Left ventricle myocardium inferior (tissue), 1 donor: Measurements from ENCODE around the gene FAM181A. TPM values are rescaled to one million over a fixed set of nuclear protein-coding genes. Genes with fewer than 3 reads are reported as not detected.

Experiments used
- DNase-seq: peaks from one replicate; pipeline ENCODE4 v3.0.0-alpha.2; 2020
- H3K27ac ChIP-seq: fragments of 200-600 bp; replicated peaks from 2 replicates; pipeline ENCODE4 v1.8.0; 2021
- H3K27me3 ChIP-seq: fragments of 200-600 bp; 2 replicates; pipeline ENCODE4 v1.8.0; 2021; ENCODE audit warnings: low read depth
- H3K36me3 ChIP-seq: fragments of 200-600 bp; 2 replicates; pipeline ENCODE4 v1.8.0; 2021
- H3K4me1 ChIP-seq: fragments of 200-600 bp; 2 replicates; pipeline ENCODE4 v1.8.0; 2021
- H3K4me3 ChIP-seq: fragments of 200-600 bp; 2 replicates; pipeline ENCODE4 v1.8.0; 2021; ENCODE audit warnings: mild to moderate bottlenecking, moderate library complexity
- H3K9me3 ChIP-seq: fragments of 200-600 bp; replicated peaks from 2 replicates; pipeline ENCODE4 v1.8.0; 2021
- intact Hi-C: fragments of 100-400 bp; cut with micrococcal nuclease; formaldehyde crosslinking; loops from one replicate; pipeline ENCODE4 v1.11.0; 2022
- total RNA-seq: library from RNA; stranded (reverse); fragmentation: NEBNext Ultra II Directional; extraction: Animal tissue kit (Norgen Biotek cat#: 25700); gene quantifications from one replicate; pipeline ENCODE4 v1.2.1, GENCODE V29; 2021
- TF ChIP-seq, protein P1 (sequence below): fragments of 200-600 bp; IDR thresholded peaks from 2 replicates; pipeline ENCODE4 v1.8.0; 2021; ENCODE audit warnings: antibody characterized with exemption, mild to moderate bottlenecking, borderline replicate concordance
- donor health status: DM: no; HTN: yes; CAD: no; lungs with severe emphysema.

FAM181A gene
- total RNA-seq, 1 donor from 2014 or later = not detected

DNA sequence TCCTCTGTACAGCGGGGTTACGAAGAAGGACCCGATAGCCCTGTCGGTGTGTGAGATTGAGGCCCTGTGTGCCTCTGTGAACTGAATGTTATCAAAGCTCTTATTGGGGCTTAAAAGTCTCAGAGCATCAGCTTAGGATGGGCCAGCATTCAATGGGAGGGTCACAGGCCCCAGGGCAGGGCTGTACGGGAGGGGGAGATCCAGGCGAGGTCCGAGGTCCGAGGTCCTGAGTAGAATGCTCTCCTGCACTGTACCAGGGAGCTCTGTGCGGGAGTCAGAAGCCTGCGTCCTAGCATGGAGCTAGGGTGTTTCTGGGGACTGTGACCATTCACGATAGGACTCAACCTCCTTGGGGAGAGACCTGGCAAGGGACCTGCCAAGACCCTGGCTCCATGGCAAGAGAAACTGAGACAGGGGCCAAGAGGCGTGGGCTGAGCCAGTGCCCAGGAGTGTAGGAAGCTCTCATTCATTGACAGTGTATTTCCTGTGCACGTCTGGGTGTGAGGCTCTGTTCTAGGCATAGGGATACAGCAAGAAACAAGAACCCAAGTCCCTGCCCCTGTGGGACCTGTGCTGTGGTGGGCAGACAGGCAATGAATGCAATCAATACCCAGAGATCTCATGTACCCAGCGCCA, 12.0 kb upstream of the FAM181A start:
- no peak overlapping the region for H3K4me3 ChIP-seq
- no peaks in the 10 kb centered on the region for H3K4me1 ChIP-seq
- peaks cover 5% of the 10 kb centered on the region for H3K9me3 ChIP-seq
- no peak overlapping the region for H3K27ac ChIP-seq
- TF ChIP-seq, protein P1, sequence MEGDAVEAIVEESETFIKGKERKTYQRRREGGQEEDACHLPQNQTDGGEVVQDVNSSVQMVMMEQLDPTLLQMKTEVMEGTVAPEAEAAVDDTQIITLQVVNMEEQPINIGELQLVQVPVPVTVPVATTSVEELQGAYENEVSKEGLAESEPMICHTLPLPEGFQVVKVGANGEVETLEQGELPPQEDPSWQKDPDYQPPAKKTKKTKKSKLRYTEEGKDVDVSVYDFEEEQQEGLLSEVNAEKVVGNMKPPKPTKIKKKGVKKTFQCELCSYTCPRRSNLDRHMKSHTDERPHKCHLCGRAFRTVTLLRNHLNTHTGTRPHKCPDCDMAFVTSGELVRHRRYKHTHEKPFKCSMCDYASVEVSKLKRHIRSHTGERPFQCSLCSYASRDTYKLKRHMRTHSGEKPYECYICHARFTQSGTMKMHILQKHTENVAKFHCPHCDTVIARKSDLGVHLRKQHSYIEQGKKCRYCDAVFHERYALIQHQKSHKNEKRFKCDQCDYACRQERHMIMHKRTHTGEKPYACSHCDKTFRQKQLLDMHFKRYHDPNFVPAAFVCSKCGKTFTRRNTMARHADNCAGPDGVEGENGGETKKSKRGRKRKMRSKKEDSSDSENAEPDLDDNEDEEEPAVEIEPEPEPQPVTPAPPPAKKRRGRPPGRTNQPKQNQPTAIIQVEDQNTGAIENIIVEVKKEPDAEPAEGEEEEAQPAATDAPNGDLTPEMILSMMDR = no peak
- H3K36me3 ChIP-seq = no peaks in the 10 kb centered on the region
- H3K27me3 ChIP-seq = no peaks in the 10 kb centered on the region
- DNase-seq = no peak
- intact Hi-C loops = no loop called here

DNA sequence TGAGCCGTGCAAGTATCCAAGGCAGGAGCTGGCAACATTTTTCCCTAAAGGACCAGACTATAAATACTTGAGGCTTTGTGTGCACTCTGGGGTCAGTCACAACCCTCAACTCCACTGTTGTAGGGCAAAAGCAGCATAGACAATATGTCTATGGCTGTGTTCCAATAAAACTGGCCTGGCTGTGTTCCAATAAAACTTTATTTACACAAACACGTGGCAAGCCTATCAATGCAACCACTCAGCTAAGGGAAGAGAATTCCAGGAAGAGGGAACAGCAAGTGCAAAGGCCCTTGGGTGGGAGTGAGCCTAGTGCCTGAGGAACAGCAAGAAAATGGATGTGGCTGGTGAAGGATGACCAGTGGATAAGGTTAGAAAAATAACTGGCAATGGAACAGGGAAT, 11.3 kb upstream of the FAM181A start:
- H3K9me3 ChIP-seq = peaks cover 5% of the 10 kb centered on the region
- TF ChIP-seq, protein P1 = no peak
- H3K27ac ChIP-seq = no peak overlapping the region
- intact Hi-C loops = no loop called here
- no peak for DNase-seq
- no peaks in the 10 kb centered on the region for H3K27me3 ChIP-seq
- no peak overlapping the region for H3K4me3 ChIP-seq
- no peaks in the 10 kb centered on the region for H3K4me1 ChIP-seq
- no peaks in the 10 kb centered on the region for H3K36me3 ChIP-seq

GRCh38 chr14:93916498-93916897, 10.6 kb upstream of the FAM181A start:
- Histone ChIP-seq H3K9me3 (peaks cover 5% of the 10 kb centered on the region), H3K4me3 (no peak overlapping the region), H3K27me3 (no peaks in the 10 kb centered on the region), H3K27ac (no peak overlapping the region), H3K4me1 (no peaks in the 10 kb centered on the region), H3K36me3 (no peaks in the 10 kb centered on the region)
- no peak for DNase-seq
- intact Hi-C loops = no loop called here
- TF ChIP-seq, protein P1 = no peak

GRCh38 chr14:93917141-93917540, 10.0 kb upstream of the FAM181A start:
- intact Hi-C loops = no loop called here
- TF ChIP-seq, protein P1 = no peak
- no peak for DNase-seq
- H3K36me3 ChIP-seq = no peaks in the 10 kb centered on the region
- H3K4me1 ChIP-seq = no peaks in the 10 kb centered on the region
- H3K9me3 ChIP-seq = peaks cover 5% of the 10 kb centered on the region
- no peak overlapping the region for H3K4me3 ChIP-seq
- H3K27me3 ChIP-seq = no peaks in the 10 kb centered on the region
- no peak overlapping the region for H3K27ac ChIP-seq

DNA sequence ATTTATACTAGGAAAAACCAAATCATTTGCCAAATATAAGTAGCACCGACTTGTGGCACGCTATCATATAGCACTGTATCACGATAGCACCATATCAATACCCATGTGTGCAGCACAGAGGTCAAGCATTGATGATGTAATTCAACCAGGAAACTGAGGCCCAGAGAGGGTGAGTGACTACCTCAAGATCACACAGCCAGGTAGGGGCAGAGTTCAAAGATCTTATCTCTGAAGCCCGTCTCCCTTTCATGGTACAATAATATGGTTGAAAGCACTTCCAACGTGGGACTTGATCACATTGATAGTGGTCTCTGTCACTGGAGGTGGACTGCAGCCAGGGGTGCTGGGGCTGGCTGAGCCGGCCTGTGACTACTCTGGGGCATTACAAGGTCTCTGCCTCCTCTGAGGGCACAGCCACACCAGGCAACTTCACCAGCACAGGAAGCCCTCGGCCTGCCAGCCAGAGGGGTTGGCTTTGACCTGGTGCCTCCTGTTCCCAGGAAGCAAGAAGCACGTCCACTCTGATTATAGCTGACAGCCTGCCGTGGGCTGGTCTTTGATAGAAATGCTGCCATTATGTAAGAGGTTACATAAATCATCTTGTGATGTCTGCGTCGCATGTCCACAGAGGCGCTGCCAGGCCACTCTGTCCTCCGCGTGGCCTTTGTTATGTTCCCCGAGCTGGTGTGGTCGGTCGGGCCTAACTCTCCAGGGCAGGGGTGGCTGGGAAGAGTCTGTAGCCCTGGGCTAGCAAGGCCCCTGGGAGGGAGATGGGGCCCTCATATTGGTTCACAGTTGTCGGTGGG, 5.9 kb upstream of the FAM181A start:
- TF ChIP-seq, protein P1 = no peak

More for the DNA sequence above, 5.9 kb upstream of the FAM181A start:
- peaks cover 5% of the 10 kb centered on the region for H3K9me3 ChIP-seq
- intact Hi-C loops = no loop called here
- H3K27ac ChIP-seq = no peak overlapping the region
- no peaks in the 10 kb centered on the region for H3K27me3 ChIP-seq
- no peak for DNase-seq
- H3K4me3 ChIP-seq = no peak overlapping the region
- H3K36me3 ChIP-seq = no peaks in the 10 kb centered on the region
- no peaks in the 10 kb centered on the region for H3K4me1 ChIP-seq
